ENCODE data around the gene MAP4. TPM values are rescaled to one million over a fixed set of nuclear protein-coding genes. Genes with fewer than 3 reads are reported as not detected.

The MAP4 gene
- total RNA-seq, 1 donor from 2014 or later = 192 TPM

DNA sequence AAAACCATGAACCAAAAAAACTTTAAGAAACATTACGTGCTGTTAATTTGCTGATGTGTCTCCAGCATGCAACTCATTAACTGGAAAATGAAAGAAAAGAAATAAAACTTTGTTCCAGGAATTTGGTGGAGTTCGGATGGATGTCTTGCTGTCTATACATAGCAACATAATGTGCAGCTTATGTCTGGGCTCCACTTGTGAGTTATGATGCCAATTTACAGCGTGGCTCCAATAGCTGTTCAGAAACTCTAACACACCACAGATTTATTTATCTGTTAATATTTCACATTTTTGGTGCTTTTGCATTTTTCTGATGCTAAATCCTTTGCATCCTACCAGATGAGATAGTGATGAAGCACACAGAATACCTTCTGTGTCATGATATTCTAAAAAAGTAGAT is 45.1 kb downstream of the MAP4 start:
- no peak for DNase-seq (ENCODE audit: low read depth)

DNA sequence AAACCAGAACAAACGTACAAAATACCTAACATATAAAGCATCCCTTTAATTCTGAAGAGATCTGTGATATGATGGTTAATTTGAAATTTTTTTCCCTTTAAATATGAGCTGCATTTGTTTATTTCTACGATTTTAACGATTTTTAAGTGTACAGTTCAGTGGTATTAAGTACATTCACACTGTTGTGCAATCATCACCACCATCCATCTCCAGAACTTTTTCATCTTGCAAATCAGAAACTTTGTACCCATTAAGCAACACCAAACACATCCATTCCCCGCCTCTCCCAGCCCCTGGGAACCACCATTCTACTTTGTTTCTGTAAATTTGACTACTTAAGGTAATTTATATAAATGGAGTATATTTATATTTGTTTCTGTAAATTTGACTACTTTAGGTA is 51.5 kb downstream of the MAP4 start:
- no peak for DNase-seq (ENCODE audit: low read depth)

DNA sequence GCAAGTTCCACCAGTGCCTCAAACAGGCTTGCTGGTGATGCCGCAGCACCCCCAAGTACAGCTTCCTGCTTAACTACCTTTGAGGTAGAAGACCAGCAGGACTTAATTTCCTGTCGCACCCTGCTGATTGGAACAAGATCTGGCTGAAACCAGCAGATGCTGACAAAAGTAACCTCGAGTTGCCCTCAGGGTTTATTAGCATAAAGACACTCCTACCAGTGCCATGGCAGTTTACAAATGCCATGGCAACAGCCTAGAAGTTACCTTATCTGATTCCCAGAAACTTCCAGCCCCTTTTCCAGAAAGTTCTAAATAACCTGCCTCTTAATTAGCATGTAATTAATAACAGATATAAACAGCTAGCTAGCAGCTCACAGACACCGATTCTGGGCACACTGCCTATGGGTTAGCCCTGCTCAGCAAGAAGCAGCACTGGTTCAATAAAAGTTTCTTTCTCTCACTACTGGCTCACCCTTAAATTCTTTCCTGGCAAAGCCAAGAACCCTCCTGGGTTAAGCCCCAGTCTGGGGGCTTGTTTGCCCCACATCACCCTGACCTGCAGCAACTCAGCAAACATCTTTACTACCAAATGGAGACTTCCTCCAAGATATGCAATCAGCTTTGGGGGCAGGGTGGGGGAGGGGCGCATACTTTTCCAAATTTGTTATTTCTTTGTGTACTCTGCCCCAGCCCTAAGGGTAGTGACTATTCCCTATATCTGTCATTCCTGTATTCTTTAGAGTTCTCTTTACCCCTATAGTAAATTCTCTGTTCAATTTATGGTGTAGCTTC is 54.2 kb downstream of the MAP4 start:
- DNase-seq (ENCODE audit: low read depth) = peak; percentile 94

DNA sequence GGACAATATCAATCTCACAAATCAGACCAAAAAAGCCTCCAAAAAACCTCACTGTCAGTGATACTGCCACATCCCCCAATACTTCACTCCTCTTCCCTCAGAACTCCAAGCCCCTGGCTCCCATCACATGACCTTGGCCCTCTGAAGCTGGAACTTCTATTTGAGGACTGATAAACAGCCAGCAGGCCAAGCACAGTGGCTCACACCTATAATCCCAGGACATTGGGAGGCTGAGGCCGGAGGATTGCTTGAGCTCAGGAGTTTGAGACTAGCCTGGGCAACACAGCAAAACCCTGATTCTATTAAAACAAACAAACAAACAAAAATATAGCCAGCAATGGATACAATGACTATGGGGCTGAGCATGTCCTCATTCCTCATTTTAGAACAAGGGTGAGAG is 55.2 kb downstream of the MAP4 start:
- DNase-seq (ENCODE audit: low read depth) = no peak

DNA sequence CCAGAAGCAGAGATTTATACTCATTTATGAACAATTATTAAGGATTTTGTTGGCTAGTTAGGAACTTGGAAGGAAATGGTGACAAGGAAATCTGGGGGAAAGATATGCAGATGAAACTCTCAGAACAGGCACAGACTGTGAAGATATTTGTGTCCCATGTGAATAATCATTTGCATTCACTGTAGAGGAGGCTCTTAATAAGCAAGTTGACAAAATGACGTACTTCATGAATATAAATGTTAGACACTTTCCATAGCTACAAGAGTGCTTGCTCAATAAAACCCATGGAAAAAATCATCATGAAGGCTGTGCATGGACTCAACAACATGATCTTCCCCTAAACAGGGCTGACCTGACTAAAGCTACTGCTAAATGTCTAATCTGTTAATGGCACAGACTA is 59.7 kb downstream of the MAP4 start:
- DNase-seq (ENCODE audit: low read depth) = no peak

DNA sequence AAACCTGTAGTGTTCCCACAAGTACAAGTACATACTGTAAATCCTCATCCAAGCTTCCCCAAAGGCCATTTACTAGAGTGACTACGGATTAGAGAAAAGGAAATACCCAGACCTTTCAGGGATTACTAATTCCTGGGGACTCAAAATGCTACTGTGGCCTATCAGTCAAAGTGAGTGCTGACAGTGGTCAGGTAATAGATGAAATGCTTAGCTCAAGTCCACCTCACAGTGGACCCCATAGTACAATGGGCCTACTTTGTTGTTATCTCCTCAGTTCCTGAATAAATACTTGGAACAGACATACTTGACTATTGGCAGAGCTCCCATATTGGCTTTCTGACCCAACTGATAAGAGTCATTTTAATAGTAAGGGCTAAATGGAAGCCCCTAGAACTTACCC is 61.6 kb downstream of the MAP4 start:
- no peak for DNase-seq (ENCODE audit: low read depth)

DNA sequence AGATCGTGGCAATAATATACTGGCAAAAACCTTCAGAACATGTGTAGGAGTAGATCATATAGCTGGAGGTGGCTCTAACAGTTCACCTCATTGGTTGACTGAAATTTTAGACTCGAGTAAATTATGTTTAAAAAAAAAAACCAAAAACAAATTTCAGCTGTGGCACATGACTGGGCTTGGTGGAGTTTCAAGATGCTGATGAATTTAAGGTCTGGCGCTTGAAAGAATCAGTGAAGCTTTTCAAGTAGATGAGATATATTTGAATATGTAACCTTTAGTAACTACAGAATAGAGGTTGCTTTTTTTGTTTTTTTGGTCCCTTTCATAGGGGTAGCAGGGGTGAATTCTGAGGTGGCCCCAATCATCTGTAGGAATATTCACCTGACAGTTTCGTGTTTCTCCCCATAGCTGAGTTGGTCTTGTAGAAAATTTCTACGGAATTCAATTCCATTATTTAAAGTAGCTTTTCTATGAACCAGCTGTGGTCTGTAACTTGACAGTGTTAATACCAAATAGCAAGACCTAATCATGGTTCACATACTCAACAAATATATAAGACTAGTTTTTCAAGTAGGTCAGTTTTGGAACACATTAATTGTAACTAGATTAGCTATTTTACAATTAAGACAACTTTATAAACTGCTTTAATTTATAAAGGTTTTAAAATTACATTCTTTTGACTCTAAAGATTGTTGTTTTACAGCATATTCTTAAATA is 65.6 kb downstream of the MAP4 start:
- no peak for DNase-seq (ENCODE audit: low read depth)

DNA sequence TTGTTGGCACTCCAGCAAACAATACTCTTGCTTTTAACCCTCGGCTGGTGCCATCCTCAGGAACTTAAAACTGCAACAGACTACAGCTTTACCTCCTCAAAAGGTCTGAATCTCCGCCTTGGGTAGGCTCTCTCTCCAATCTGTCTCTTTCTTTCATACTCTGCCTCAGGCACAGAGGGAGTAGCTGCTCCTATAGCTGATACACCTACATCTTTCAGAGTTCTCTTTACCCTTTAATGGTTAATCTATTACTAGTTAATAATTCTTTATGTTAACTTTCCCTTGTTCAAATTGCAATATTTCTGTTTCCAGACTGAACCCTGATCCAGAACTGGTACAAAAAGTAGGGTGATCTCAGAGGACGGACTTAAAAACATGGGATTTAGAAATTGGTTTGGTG is 66.2 kb downstream of the MAP4 start:
- no peak for DNase-seq (ENCODE audit: low read depth)

DNA sequence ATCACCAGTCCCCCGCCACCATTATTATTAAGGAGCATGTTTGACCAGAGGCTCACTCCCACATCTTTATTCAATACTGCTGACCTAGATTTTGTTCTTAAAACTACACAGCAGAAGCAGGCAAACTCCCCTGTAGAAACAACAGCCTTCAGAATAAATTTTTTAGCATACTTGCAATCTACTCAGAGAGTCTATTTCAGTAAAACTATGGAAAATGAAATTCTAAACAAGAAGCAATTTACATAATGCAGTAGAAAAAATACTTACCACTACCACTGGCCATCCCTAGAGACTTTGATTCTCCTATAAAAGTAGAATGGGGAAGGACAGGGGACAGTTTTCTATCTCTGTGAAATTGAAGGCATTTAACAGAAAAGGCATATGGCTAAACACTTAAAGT is 76.0 kb downstream of the MAP4 start:
- DNase-seq (ENCODE audit: low read depth) = no peak

DNA sequence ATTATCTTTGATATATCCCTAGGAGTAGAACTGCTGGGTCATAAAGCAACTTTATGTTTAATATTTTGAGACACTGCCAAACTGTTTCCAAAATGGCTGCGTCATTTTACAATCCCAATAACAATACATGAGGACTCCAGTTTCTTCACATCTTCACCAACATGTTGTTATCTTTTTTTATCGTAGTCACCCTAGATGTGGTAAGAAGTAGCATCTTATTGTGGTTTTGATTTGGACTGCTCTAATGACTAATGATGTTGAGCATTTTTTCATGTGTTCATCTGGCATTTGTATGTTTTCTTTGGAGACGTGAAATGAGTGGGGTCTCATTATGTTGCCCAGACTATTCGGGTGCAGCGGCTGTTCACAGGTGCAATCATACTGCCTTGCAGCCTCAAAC is 83.8 kb downstream of the MAP4 start:
- no peak for DNase-seq (ENCODE audit: low read depth)

DNA sequence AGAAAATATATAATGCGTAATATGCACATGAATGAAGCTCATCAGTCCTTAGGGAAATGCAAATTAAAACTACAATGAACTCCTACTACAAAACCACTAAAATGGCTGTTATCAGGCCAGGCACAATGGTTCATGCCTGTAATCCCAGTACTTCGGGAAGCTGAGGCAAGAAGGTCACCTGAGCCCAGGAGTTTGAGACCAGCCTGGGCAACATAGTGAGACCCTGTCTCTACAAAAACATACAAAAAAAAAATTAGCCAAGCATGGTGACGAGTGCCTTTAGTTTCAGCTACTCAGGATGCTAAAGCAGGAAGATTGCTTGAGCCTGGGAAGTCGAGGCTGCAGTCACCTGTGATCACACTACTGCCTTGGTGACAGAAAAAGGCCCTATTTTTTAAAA is 85.2 kb downstream of the MAP4 start:
- no peak for DNase-seq (ENCODE audit: low read depth)

DNA sequence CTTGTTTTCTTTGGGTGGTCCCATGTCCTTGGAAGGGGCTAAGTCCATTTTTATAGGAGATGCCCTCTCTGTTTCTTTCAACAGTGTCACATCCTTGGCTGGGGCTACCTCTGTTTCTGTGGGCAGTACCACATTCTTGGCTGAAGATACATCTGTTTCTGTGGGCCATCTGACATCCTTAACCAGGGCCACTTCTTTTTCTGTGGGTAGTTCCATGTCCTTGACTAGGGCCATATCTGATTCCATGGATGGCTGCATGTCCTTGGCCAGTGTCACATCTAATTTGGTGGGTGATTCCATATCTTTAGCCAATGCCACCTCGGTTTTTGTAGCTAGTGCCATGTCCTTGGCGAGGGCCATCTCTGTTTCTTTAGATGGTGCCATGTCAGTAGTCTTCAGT is 99.5 kb downstream of the MAP4 start:
- no peak for DNase-seq (ENCODE audit: low read depth)

DNA sequence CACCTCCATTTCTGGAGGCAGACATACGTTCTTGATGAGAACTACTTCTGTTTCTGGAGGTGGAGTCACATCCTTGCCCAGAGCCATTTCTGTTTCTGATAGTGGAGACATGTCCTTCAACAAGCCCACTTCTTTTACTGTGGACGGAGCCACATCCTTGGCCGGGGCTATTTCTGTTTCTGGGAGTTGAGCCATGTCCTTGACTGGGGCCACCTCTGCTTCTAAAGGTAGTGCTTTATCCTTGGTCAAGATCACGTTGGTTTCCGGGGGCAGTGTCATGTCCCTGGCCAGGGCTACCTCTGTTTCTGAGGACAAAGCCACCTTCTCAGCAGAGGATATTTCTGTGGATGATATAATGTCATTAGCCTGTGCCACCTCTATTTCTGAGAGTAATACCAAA is 100.0 kb downstream of the MAP4 start:
- no peak for DNase-seq (ENCODE audit: low read depth)

DNA sequence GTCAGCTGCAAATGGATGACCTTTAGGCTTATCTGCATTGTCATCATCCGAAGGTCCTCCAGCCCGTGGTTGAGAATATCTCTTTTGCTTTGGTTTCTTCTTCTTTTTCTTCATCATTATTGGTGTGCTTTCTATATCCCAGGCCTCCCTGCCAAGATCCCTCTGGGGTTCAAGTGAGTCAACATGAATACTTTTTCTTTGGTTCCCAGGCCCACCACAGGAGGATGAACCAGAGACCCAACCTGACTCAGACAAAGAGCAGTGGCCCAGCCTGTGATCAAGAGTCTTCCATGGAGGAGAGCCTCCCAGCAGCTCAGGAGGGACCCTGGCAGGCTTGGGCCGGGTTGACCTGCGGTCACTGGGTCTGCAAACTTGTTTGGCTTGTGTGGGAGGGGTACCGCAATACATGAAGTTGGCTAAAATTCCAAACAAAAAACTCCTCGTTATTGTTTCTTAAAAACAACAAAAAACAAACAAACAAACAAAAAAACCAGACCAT is 104.2 kb downstream of the MAP4 start:
- no peak for DNase-seq (ENCODE audit: low read depth)

DNA sequence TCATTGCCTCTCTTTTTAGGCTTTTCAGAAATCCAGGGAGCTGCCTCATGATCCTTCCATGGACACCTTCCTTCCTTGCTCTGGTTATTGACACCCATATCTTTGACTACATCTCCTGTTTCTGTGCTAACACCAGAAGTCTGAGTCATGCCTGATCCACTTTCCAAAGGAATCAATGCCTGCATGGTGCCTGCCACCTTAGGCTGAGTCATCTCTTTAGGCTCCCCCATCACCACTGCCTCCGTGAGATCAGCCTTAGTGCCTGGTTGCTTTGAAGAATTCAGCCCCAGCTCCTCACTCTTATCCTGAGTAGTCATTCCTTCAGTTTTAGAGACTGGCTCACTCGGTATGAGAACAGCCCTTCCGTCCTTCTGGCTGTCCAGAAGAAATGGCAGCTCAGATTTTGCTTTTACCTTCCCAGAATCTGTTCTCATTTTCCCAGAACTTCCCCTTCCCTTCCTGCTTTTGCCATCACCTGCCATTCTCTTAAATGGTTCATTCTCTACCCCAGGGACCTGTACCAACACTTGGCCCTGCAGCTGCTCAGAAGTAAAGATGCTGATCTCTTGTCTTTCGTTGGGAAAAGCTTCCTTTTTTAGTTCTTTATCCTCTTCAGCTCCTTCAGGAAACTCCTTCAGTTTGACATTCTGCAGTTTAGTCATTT is 105.3 kb downstream of the MAP4 start:
- peak; percentile 91 for DNase-seq (ENCODE audit: low read depth)

DNA sequence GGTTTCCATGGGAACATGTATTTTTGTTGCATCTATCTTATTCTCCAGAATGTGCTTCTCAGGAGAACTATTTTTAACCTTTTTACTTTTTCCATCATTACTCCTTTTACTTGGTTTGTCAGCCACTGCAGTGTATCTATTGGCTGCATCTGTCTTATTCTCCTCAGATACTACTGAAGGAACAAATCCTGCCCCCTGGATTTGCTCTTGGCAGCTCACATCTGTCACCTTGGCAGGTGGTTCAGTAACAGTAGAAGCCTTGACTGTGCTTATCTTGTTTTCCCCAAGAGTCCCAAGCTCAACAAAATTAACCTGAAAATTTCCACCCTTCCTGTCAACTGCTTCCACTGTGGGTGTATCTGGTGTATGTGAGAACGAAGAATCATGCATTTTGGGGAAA is 106.0 kb downstream of the MAP4 start:
- DNase-seq (ENCODE audit: low read depth) = no peak

DNA sequence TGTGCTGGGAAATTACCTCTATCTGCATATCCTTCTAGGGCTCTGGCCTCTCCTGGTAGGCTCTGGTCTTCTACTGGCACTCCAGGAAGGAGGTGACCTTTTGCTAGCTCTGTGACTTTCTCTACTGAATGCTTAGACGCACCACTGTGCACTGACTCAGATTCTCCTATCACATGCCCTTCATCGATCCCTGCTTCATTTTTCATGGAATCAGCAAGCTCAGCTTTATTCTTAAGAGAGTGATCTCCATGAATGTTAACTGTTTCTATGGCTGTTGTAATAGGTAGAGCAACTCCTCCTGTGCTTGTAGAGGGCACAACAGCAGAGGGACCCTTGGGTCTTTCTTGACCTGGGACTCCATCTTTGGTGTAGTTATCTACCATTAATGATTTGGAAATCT is 106.6 kb downstream of the MAP4 start:
- peak; percentile 19 for DNase-seq (ENCODE audit: low read depth)

DNA sequence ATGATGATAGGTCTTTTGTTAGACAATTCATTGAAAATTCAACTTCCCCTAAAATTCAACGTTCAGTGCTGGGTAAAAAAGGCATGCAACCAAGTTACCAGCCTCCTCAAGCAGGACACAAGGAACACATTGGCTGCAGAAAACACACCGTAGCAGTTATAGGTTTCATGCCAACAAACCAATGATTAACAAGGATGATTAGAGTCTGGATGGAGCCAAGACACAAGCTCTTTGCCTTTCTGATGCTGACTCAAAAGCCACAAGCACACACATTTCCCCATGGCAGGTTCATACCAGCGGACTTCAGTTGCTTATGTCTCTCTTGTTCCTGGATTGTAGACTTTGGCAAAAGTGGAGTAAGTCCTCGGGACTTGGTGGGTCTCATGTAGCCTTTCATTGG is 107.5 kb downstream of the MAP4 start:
- DNase-seq (ENCODE audit: low read depth) = peak; percentile 84

DNA sequence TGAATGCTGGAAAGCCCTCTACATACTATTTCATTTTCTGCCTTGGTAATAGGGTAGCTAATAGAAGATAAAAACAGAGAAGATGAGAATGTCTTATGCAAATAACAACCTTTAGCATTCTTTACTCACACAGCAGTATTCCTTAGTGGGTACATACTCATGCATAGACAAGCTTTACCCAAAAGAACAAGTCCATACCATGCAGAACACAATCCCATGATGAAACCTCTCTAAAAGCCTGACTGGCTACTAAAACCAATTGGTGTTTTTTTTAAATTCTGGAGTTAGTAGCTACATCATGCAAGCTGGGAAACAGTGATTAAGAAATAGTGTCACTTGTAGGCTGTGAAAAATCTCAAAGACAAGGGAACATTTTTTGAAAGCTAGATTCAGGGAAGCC is 108.4 kb downstream of the MAP4 start:
- no peak for DNase-seq (ENCODE audit: low read depth)

DNA sequence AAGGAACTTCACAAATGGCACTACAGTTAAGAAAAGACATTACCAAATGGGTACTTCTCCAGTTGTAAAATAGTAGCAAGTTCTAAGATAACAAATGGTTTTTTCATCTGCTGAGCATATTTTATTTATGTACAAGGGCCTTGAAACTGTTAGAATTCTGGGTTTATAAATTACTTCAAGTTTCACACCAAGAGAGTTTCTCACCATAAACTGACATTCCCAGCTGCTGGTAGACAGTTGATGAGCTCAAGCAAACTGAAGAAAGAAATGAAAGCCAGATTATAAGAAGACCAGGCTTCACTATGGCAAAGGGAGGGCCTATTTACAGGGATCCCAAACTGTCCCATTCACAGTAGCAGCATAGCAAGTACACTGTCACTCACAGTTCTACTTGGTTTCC is 113.5 kb downstream of the MAP4 start:
- no peak for DNase-seq (ENCODE audit: low read depth)

DNA sequence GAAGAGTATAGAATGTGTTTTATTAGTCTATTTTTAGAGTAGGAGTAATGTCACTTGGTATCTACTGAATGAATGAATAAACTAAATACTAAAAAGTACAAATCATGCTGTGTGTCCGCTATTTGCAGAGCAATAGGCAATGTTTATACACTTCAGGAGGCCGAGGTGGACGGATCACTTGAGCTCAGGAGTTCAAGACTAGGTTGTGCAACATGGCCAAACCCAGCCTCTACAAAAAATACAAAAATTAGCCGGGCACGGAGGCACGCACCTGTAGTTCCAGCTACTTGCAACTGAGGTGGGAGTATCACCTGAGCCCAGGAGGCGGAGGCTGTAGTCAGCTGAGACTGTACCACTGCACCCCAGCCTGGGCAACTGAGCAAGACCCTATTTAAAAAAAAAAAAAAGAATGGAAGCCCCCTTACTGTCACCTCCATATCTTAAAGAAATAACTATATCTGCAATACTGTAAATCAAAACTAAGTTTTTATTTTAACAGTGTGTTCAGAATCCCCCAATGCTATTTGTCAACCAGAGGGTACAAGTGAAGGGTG is 114.9 kb downstream of the MAP4 start:
- DNase-seq (ENCODE audit: low read depth) = no peak

DNA sequence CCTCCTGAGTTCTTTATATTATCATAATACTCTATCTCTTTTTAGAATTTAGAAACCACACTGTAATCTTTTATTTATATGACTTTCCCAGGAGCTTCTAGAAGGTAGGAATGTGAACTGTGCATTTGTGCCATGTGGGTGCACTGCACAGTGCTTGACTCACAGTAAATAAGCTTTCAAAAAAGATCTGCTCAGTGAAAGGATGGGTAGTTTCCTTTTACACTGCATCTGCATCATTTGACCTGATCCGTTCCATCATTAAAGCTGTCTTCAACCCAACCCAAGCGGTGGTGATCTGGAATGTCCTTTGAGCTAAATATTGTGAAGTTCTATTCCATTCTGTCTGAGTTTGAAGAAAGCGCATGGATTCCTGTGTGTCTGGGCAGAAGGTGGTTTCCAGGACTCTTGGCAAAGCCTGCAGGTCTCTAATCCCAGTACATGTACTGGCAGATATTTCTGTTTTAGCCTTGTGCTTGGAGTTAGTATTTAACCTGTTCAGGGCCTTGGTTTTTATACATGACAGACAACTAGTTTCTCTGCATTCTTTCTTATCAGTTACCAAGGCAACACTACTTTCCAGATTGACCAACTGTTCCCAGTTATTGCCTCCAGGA is 116.6 kb downstream of the MAP4 start:
- no peak for DNase-seq (ENCODE audit: low read depth)

Measured in renal cortical epithelial cell (primary cell).